ENCODE measurements around the gene SUSD2. TPM values are rescaled to one million over a fixed set of nuclear protein-coding genes. Genes with fewer than 3 reads are reported as not detected.

Gene SUSD2
- total and polyA plus RNA-seq, 8 donors = 0.35 to 7.2 (median 2.5) TPM

DNA sequence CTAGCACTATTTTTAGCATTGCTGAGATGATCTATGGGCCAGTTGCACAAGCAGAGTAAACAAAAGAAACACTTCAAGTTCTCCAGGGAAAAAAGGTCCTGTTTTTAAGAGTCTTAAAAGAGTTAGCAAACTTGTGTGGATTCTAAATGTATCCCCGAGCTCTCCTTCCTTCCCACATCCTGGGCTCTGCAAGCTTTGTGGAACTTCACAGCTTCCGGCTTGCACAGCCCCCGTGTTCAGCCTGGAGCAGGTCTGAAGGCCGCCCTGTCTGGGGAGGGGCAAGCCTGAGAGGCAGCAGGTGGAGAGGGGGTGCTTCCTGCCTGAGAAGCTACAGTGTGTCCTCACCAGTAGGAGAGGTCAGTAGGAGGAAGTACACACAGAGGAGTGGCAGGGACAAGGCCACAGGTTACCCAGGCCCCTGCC is 35.1 kb upstream of the SUSD2 start:
- no peak overlapping the region for H3K4me3 ChIP-seq

GRCh38 chr22:24146791-24147353 is 34.4 kb upstream of the SUSD2 start:
- peak in 3 of 6 donors; percentile 40 to 59 (median 49) for DNase-seq
- Histone ChIP-seq H3K4me1 (peaks cover 24 to 40% (median 38%) of the 10 kb centered on the region in 3 donors), H3K4me3 (no peak overlapping the region), H3K27ac (peak overlapping the region; percentile 56 to 85 (median 74)), H3K27me3 (no peaks in the 10 kb centered on the region), H3K36me3 (no peaks in the 10 kb centered on the region), H3K9me3 (no peaks in the 10 kb centered on the region)
- WGBS, 2 donors = 22 to 27% methylated on average over 4 of the region's 4 CpGs
- intact Hi-C loops (cut with DNase I) = no loop called here
- ATAC-seq = peak; percentile 46 to 60 (median 52)
- TF ChIP-seq, protein P1, sequence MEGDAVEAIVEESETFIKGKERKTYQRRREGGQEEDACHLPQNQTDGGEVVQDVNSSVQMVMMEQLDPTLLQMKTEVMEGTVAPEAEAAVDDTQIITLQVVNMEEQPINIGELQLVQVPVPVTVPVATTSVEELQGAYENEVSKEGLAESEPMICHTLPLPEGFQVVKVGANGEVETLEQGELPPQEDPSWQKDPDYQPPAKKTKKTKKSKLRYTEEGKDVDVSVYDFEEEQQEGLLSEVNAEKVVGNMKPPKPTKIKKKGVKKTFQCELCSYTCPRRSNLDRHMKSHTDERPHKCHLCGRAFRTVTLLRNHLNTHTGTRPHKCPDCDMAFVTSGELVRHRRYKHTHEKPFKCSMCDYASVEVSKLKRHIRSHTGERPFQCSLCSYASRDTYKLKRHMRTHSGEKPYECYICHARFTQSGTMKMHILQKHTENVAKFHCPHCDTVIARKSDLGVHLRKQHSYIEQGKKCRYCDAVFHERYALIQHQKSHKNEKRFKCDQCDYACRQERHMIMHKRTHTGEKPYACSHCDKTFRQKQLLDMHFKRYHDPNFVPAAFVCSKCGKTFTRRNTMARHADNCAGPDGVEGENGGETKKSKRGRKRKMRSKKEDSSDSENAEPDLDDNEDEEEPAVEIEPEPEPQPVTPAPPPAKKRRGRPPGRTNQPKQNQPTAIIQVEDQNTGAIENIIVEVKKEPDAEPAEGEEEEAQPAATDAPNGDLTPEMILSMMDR (IDR thresholded peaks at IDR 0.05) = no peak
- FAIRE-seq = no peak

More for the DNA sequence above, 35.1 kb upstream of the SUSD2 start:
- no peaks in the 10 kb centered on the region for H3K27me3 ChIP-seq
- peak overlapping the region; percentile 56 to 85 (median 74) for H3K27ac ChIP-seq
- 1 to 3% methylated on average over 4 of the region's 4 CpGs for WGBS, 2 donors
- H3K36me3 ChIP-seq = no peaks in the 10 kb centered on the region
- intact Hi-C loops (cut with DNase I) = no loop called here
- peaks cover 24 to 40% (median 38%) of the 10 kb centered on the region in 3 donors for H3K4me1 ChIP-seq
- FAIRE-seq = no peak
- no peaks in the 10 kb centered on the region for H3K9me3 ChIP-seq
- TF ChIP-seq, protein P1 (IDR thresholded peaks at IDR 0.05) = no peak
- ATAC-seq = peak; percentile 85 to 90 (median 89)
- peak; percentile 68 to 89 (median 78) for DNase-seq

- ATAC-seq (no peak), FAIRE-seq (no peak), DNase-seq (no peak)
- Histone ChIP-seq H3K27me3 (no peaks in the 10 kb centered on the region), H3K4me3 (no peak overlapping the region), H3K36me3 (no peaks in the 10 kb centered on the region), H3K4me1 (peaks cover 24 to 38% (median 36%) of the 10 kb centered on the region in 3 donors), H3K9me3 (no peaks in the 10 kb centered on the region), H3K27ac (peak overlapping the region; percentile 15 to 62 (median 29))
- TF ChIP-seq, protein P1 (IDR thresholded peaks at IDR 0.05) = no peak
- intact Hi-C loops (cut with DNase I) = no loop called here
- 73 to 83% methylated on average over 3 of the region's 3 CpGs for WGBS, 2 donors
These were observed 33.6 kb upstream of the SUSD2 start for GRCh38 chr22:24147666-24148065.

DNA sequence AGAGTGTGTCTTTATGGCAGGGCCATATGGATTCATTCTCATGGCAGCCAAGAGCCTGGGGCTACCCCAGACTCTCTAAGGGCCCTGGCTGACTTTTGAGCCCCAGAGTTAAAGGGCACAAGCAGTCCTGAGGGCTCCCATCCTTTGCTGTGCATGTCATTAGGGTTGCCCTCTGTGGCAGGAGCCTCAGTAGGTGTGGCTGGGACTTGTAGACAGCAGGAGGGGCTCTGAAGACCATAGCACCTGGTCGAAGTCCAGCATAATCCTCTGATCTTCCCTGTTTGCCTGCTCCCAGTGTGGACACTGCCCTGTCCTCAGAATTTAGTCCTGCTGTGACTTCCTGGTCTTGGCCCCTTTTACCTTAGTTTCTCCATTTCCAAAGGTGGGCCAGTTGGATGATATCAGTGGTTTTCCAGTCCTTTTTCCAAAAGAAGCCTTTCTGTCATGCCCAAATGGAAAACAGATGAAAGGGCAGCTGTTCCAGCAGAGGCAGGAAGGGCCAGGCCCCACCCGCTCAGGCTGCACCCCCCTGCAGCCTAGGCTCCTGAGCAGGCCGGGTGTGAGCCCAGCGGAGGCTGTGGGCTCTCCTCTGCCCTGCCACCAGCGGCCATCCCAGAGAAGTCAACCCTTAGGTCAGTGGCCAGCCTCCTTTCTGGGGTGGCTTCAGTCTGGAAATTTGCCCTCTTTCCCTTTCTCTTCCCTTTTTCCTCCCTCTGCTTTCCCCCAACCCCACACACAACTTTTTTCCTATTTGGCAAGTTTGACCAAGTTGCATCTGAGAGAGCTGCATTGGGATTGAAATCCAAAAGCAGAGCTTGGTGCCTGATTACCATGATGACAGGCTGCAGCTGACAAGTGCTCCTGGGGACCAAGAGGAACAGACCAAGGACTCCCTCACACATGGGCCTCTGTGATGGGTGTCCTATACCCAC is 32.8 kb upstream of the SUSD2 start:
- ATAC-seq = no peak
- TF ChIP-seq, protein P1 (IDR thresholded peaks at IDR 0.05) = no peak
- 89 to 91% methylated on average over 5 of the region's 5 CpGs for WGBS, 2 donors

More for the DNA sequence above, 32.8 kb upstream of the SUSD2 start:
- no peaks in the 10 kb centered on the region for H3K27me3 ChIP-seq
- no peaks in the 10 kb centered on the region for H3K9me3 ChIP-seq
- FAIRE-seq (no peak), DNase-seq (no peak)
- H3K4me3 ChIP-seq = no peak overlapping the region
- peak overlapping the region; percentile 15 to 62 (median 29) for H3K27ac ChIP-seq
- H3K4me1 ChIP-seq = peaks cover 24 to 38% (median 36%) of the 10 kb centered on the region in 3 donors
- no peaks in the 10 kb centered on the region for H3K36me3 ChIP-seq
- intact Hi-C loops (cut with DNase I) = no loop called here
